Suppressor macrophage treated with lipopolysaccharide for 1 hour (primary cell): Measurements from ENCODE around the gene FCGR2B.
"Not testable (repeated sequence)": the region's sequence is repeated elsewhere in the genome, so short reads cannot be mapped to it uniquely, and the experiment has no call there.

ENCODE experiments used
- DNase-seq, 3 donors: peaks; one replicate each; pipeline ENCODE4 v3.0.0-alpha.2; 2020 to 2022

The FCGR2B gene

GRCh38 chr1:161662684-161663339 is at the start of gene FCGR2B:
Gene FCGR2B, plus strand, starts transcription at chr1:161663143. Its CDS starts 99 bp downstream, at chr1:161663242.
- DNase-seq, result not testable (repeated sequence)

- not testable (repeated sequence) for DNase-seq
Observed at GRCh38 chr1:161616417-161616816, 46.5 kb upstream of the FCGR2B start.

GRCh38 chr1:161618517-161618916 is 44.4 kb upstream of the FCGR2B start:
- not testable (repeated sequence) for DNase-seq

DNA sequence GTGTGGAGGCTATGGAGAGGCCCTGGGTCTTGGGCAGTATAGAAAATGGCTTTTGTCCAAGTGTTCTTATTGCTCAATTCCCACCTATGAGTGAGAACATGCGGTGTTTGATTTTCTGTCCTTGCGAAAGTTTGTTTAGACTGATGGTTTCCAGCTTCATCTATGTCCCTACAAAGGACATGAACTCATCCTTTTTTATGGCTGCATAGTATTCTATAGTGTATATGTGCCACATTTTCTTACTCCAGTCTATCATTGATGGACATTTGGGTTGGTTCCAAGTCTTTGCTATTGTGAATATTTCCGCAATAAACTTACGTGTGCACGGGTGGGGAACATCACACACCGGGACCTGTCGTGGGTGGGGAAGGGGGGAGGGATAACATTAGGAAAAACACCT is 42.5 kb upstream of the FCGR2B start:
- not testable (repeated sequence) for DNase-seq

GRCh38 chr1:161621181-161622000 is 41.6 kb upstream of the FCGR2B start:
- DNase-seq, result peak; percentile 78 to 86 (median 78)

- not testable (repeated sequence) for DNase-seq
Observed at GRCh38 chr1:161622054-161622453, 40.9 kb upstream of the FCGR2B start.

- DNase-seq, result not testable (repeated sequence)
Observed at GRCh38 chr1:161623401-161624051, 39.4 kb upstream of the FCGR2B start.

- not testable (repeated sequence) for DNase-seq
Observed at GRCh38 chr1:161624605-161625004, 38.3 kb upstream of the FCGR2B start.

DNA sequence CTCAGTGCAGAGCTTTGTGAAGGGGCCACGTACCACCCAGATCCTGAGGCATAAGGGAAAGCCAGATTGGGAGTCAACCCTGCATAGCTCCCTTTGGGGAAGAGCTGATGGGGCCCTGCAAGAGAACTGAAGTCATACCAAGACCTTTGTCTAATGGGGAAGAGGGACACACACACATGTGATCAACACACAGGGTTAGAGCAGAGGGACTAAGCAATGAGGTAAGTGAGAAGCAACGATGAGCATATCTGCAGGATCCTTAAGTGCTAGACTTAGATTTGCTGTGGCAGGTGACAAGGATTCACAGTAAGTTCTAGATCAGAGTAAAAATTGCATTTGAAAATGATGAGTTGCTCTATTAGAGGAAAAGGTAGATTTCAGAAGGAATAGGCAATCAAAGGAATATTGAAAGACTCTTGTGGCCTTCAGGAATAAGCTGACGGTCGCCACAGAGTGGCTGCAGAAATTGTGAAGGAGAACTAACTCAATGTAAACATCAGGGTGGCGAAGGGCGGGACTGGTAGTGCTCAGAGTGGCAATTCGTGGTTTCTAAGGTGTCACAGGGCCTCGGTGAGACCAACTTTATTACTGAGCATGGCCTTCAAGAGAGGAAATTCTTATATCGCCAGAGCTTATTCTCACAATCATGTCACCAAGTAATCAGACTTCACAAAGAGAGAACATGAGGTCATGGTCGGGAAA is 36.3 kb upstream of the FCGR2B start:
- DNase-seq, result not testable (repeated sequence)

- peak in 1 of 3 donors; percentile 20 for DNase-seq
Observed at GRCh38 chr1:161630128-161630742, 32.7 kb upstream of the FCGR2B start.

GRCh38 chr1:161631076-161631475 is 31.9 kb upstream of the FCGR2B start, which contains the start of gene FCGR3B:
Gene FCGR3B, minus strand, starts transcription at chr1:161631176. Its CDS starts 82 bp downstream, at chr1:161631094.
- DNase-seq, result no peak

DNA sequence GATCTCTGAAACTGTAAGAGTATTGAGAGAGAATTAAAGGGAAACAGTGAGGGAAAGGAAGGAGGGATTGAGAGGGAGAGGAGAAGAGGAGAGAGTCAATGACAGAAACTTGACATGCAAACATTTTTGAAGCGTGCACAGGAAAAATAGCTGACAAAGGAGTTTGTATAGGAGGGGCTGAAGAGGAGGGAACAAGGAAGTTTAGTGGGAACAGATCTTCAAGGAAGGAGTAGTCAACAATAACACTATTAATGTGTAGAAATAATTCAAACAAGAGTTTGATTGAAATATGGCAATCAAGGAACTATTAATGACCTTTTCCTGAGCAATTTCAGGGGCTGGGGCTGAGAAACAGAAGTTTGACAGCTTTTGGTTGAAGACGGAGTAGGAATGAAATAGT is 27.9 kb upstream of the FCGR2B start:
- not testable (repeated sequence) for DNase-seq

DNA sequence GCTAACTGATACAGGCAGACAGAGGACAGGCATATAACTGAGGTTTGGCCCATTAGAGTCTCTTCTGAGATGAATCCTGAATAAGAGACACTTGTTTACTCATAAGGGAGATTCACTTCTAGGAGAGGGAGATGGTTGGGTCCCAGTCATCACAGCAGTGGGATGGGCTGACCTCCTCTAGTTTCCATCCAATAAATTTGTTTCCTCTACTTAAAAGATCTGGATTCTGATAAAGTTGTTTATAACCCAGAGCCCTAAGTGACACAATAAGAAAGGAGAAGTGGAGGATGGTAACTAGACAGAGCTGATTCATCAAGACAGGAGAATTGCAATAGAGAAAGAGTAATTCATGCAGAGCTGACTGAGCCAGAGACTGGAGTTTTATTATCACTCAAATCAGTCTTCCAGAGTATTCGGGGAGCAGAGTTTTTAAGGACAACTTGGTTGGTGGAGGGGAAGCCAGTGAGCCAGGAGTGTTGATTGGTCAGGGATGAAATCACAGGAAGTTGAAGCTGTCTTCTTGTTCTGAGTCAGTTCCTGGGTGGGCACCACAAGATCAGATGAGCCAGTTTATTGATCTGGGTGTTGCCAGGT is 26.7 kb upstream of the FCGR2B start:
- peak; percentile 37 to 68 (median 58) for DNase-seq

DNA sequence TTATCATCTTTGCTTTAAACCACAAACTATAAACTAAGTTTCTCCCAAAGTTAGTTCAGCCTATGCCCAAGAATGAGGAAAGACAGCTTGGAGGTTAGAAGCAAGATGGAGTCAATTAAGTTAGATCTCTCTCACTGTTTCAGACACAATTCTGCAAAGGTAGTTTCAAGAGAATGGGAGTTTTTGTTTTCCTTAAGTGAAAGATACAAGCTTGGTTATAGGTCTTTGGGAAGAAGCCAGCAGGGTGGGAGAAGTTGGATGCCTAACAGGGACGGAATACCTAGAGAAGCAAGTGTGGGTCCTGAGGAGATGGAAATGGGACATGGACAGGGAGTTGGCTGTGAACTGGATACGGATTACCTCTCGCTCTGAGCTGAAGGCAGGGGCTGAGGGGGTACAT is 26.0 kb upstream of the FCGR2B start:
- DNase-seq, result not testable (repeated sequence)

DNA sequence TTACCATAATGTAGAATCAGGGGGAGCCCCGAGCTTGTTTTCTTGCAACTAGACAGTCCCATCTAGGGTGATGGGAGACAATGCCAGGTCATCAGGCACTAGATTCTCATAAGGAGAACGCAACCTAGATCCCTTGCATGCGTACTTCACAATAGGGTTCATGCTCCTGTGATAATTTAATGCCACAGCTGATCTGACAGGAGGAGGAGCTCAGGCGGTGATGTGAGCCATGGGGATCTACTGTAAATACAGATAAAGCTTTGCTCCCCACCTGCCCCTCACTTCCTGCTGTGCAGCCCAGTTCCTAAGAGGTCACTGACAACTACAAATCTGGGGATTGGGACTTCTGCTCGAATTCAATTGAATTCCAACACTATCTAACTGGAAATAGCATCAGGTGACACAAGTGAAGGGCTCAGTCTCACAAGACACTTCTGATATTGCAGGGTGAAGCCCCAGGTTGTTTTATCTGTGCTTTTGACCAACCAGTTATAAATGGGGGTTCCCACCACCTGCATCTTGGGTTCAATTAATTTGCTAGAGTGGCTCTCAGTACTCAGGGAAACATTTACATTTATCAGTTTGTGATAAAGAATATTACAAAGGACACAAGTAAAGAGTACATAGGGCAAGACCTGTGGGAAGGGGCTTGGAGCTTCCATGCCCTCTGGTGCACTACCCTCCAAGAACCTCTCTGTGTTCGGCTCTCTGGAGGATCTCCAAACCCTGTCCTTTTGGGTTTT is 24.5 kb upstream of the FCGR2B start:
- not testable (repeated sequence) for DNase-seq

DNA sequence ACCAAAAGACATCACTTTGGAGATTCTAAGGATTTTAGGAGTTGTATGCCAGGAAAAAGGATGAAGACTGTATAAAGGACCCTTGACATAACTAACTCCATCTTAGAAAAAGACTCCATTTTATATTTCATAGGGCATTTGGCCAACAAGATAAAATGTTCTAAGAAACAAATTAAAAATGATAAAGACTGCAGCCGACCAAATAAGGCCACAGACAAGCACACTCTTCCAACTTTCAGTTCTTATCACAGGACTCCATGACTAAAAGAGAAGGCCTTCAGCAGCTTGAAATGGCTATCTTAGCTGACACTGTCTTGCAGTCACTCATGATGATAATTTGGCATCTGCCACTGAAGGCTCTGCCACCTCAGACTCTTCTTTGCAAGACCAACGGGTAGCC is 23.7 kb upstream of the FCGR2B start:
- DNase-seq, result not testable (repeated sequence)

- DNase-seq, result peak; percentile 62 to 95 (median 92)
Observed at GRCh38 chr1:161642697-161643096, 20.2 kb upstream of the FCGR2B start.

DNA sequence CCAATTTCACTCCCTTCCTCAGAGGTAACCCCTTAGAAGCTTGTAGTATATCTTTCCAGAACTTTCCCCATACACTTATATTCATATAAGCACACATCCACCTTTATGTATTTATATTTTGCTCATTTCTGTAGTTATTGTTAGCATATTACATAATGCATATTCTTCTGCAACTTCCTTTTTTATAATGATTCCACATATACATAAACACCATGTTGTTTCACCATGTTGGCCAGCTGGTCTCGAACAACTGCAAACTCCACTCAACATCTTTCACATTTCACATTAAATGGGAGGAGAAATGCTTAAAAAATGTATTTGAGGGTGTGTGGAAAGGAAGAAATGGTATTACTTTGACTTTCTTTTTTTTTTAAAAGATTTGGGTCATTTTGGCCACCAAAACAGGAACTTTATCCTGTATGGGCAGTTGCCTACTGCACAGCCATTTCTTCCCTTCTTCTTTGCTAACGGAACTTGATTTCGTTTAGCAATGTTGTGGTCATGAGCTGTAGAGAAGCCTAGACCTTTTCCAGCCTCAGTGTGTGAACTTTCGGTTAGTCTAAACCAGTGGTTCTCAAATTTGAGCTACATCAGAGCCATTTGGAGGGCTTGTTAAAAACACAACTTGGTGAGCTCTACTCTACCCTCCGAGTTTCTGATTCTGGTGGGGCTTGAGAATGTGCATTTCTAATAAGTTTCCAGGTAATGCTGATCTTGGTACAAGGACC is 19.3 kb upstream of the FCGR2B start:
- peak in 2 of 3 donors; percentile 37 to 40 for DNase-seq

GRCh38 chr1:161644855-161645254 is 18.1 kb upstream of the FCGR2B start:
- DNase-seq, result not testable (repeated sequence)
